H1 (cell line): ENCODE results near the gene FKBP6. TPM values are rescaled to one million over a fixed set of nuclear protein-coding genes. Genes with fewer than 3 reads are reported as not detected.

Experiments
- GTF2F1 ChIP-seq: IDR thresholded peaks from 2 replicates; pipeline ENCODE4 v1.6.1; 2012; ENCODE audit warnings: low read depth, low read length, improper control_type of control experiment, borderline replicate concordance
- NANOG ChIP-seq: IDR thresholded peaks from 2 replicates; pipeline ENCODE4 v1.6.1; 2011; ENCODE audit warnings: low read length, low read depth, mild to moderate bottlenecking, inconsistent platforms; ENCODE audit not compliant: insufficient read depth, poor library complexity, severe bottlenecking
- NRF1 ChIP-seq: IDR thresholded peaks from 2 replicates; pipeline ENCODE4 v1.6.1; 2011; ENCODE audit warnings: mild to moderate bottlenecking, low read depth, low read length, improper control_type of control experiment
- POLR2AphosphoS5 ChIP-seq: IDR thresholded peaks from 2 replicates; pipeline ENCODE4 v1.6.1; 2011; ENCODE audit warnings: low read depth, low read length
- RAD21 ChIP-seq, 2 experiments: IDR thresholded peaks in 1 of 2; conservative IDR thresholded peaks in 1 of 2; 2 replicates each; pipeline ENCODE4 v1.6.1; 2011; ENCODE audit warnings: low read depth in 2 of 2, low read length in 2 of 2, improper control_type of control experiment in 1 of 2, inconsistent platforms in 1 of 2, mild to moderate bottlenecking in 1 of 2, moderate library complexity in 1 of 2
- polyA plus RNA-seq, 7 experiments: library from polyadenylated mRNA; depleted of rRNA in 3 of 7; stranded (reverse) in 5 of 7; unstranded in 2 of 7; fragments of >200 nt in 5 of 7; fragments of 200-250 nt in 2 of 7; gene quantifications; 1 replicate in 5 of 7; 2 replicates in 1 of 7; 4 replicates in 1 of 7; pipeline versions ENCODE4 v1.2.1 to v1.2.3, GENCODE V29; 2011 to 2013; ENCODE audit warnings: missing spikeins in 2 of 7, mixed read lengths in 2 of 7
- total RNA-seq: library from RNA; stranded (reverse); fragmentation: NEBNext Ultra II Directional; extraction: Animal tissue kit (Norgen Biotek cat#: 25700); gene quantifications from 2 replicates; pipeline ENCODE4 v1.2.1, GENCODE V29; 2021
- TF ChIP-seq, protein P1 (sequence below): fragments of 300-600 bp; sonication (generic); IDR thresholded peaks from 2 replicates; pipeline ENCODE4 v1.7.1; 2012; ENCODE audit warnings: low read length, moderate library complexity, mild to moderate bottlenecking, inconsistent platforms; ENCODE audit not compliant: insufficient replicate concordance

FKBP6 gene
- total and polyA plus RNA-seq, 2 of the 8 experiments (the other 6 are each of a cell fraction or from before 2014, with no cell fraction given) = 0.14 to 0.19 TPM

- TF ChIP-seq RAD21 (IDR thresholded peaks at IDR 0.05 in 1 of 2, conservative IDR thresholded peaks at IDR 0.05 in 1 of 2; ENCODE audit: low read depth in 2 of 2, low read length in 2 of 2) (no peak), NRF1 (no peak), NANOG (no peak), GTF2F1 (no peak), POLR2AphosphoS5 (no peak)
- TF ChIP-seq, protein P1, sequence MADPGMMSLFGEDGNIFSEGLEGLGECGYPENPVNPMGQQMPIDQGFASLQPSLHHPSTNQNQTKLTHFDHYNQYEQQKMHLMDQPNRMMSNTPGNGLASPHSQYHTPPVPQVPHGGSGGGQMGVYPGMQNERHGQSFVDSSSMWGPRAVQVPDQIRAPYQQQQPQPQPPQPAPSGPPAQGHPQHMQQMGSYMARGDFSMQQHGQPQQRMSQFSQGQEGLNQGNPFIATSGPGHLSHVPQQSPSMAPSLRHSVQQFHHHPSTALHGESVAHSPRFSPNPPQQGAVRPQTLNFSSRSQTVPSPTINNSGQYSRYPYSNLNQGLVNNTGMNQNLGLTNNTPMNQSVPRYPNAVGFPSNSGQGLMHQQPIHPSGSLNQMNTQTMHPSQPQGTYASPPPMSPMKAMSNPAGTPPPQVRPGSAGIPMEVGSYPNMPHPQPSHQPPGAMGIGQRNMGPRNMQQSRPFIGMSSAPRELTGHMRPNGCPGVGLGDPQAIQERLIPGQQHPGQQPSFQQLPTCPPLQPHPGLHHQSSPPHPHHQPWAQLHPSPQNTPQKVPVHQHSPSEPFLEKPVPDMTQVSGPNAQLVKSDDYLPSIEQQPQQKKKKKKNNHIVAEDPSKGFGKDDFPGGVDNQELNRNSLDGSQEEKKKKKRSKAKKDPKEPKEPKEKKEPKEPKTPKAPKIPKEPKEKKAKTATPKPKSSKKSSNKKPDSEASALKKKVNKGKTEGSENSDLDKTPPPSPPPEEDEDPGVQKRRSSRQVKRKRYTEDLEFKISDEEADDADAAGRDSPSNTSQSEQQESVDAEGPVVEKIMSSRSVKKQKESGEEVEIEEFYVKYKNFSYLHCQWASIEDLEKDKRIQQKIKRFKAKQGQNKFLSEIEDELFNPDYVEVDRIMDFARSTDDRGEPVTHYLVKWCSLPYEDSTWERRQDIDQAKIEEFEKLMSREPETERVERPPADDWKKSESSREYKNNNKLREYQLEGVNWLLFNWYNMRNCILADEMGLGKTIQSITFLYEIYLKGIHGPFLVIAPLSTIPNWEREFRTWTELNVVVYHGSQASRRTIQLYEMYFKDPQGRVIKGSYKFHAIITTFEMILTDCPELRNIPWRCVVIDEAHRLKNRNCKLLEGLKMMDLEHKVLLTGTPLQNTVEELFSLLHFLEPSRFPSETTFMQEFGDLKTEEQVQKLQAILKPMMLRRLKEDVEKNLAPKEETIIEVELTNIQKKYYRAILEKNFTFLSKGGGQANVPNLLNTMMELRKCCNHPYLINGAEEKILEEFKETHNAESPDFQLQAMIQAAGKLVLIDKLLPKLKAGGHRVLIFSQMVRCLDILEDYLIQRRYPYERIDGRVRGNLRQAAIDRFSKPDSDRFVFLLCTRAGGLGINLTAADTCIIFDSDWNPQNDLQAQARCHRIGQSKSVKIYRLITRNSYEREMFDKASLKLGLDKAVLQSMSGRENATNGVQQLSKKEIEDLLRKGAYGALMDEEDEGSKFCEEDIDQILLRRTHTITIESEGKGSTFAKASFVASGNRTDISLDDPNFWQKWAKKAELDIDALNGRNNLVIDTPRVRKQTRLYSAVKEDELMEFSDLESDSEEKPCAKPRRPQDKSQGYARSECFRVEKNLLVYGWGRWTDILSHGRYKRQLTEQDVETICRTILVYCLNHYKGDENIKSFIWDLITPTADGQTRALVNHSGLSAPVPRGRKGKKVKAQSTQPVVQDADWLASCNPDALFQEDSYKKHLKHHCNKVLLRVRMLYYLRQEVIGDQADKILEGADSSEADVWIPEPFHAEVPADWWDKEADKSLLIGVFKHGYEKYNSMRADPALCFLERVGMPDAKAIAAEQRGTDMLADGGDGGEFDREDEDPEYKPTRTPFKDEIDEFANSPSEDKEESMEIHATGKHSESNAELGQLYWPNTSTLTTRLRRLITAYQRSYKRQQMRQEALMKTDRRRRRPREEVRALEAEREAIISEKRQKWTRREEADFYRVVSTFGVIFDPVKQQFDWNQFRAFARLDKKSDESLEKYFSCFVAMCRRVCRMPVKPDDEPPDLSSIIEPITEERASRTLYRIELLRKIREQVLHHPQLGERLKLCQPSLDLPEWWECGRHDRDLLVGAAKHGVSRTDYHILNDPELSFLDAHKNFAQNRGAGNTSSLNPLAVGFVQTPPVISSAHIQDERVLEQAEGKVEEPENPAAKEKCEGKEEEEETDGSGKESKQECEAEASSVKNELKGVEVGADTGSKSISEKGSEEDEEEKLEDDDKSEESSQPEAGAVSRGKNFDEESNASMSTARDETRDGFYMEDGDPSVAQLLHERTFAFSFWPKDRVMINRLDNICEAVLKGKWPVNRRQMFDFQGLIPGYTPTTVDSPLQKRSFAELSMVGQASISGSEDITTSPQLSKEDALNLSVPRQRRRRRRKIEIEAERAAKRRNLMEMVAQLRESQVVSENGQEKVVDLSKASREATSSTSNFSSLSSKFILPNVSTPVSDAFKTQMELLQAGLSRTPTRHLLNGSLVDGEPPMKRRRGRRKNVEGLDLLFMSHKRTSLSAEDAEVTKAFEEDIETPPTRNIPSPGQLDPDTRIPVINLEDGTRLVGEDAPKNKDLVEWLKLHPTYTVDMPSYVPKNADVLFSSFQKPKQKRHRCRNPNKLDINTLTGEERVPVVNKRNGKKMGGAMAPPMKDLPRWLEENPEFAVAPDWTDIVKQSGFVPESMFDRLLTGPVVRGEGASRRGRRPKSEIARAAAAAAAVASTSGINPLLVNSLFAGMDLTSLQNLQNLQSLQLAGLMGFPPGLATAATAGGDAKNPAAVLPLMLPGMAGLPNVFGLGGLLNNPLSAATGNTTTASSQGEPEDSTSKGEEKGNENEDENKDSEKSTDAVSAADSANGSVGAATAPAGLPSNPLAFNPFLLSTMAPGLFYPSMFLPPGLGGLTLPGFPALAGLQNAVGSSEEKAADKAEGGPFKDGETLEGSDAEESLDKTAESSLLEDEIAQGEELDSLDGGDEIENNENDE = no peak
Measured at GRCh38 chr7:73343671-73344380, 15.9 kb downstream of the FKBP6 start (continued).
